HEK293 (cell line): ENCODE data around the gene MCHR1.
"Not testable (repeated sequence)": the region's sequence is repeated elsewhere in the genome, so short reads cannot be mapped to it uniquely, and the experiment has no call there.

ENCODE experiments used
- CTCF ChIA-PET: fragments of 350-600 bp; formaldehyde crosslinking; extraction: SDS; loops from one replicate; lab custom pipeline; 2021; ENCODE audit warnings: antibody characterized with exemption; lab: Yijun Ruan, JAX
- POLR2A ChIA-PET: fragments of 300-600 bp; formaldehyde crosslinking; extraction: SDS; loops from one replicate; lab custom pipeline; 2020; ENCODE audit warnings: antibody characterized with exemption, inconsistent platforms; lab: Yijun Ruan, JAX
- H3K27ac ChIP-seq: fragments of 200-500 bp; sonication (Bioruptor generic); 2 replicates; pipeline ENCODE4 v1.5.1; 2014; ENCODE audit warnings: low read depth, low read length, control low read depth, inconsistent platforms; ENCODE audit errors: extremely low read depth
- H3K36me3 ChIP-seq, 2 experiments: fragments of 200-500 bp in 1 of 2; sonication (Bioruptor generic) in 1 of 2; 1 replicate in 1 of 2; 2 replicates in 1 of 2; pipeline ENCODE4 v1.5.1; 2014 to 2017; ENCODE audit warnings: inconsistent platforms in 2 of 2, low read length in 2 of 2; ENCODE audit not compliant: control insufficient read depth in 2 of 2, insufficient read depth in 1 of 2
- H3K4me1 ChIP-seq: fragments of 200-500 bp; sonication (Bioruptor generic); 2 replicates; pipeline ENCODE4 v1.5.1; 2014; ENCODE audit warnings: mild to moderate bottlenecking, low read length, inconsistent platforms; ENCODE audit not compliant: control insufficient read depth, insufficient read depth
- H3K4me3 ChIP-seq: 2 replicates; pipeline ENCODE4 v1.5.1; 2011; ENCODE audit warnings: low read depth, mild to moderate bottlenecking, control low read depth, low read length, moderate library complexity
- H3K9me3 ChIP-seq: fragments of 200-500 bp; sonication (Bioruptor generic); 2 replicates; pipeline ENCODE4 v1.5.1; 2014; ENCODE audit warnings: low read depth, low read length, inconsistent platforms; ENCODE audit not compliant: control insufficient read depth, insufficient read depth
- FEZF1 ChIP-seq: fragments of 450-650 bp; formaldehyde crosslinking; IDR thresholded peaks from 2 replicates; pipeline ENCODE4 v1.5.1; 2016; ENCODE audit warnings: missing biosample characterization, missing genetic modification characterization
- GLIS1 ChIP-seq: fragments of 450-650 bp; formaldehyde crosslinking; IDR thresholded peaks from 2 replicates; pipeline ENCODE4 v1.5.1; 2016; ENCODE audit warnings: missing biosample characterization, missing genetic modification characterization
- MYNN ChIP-seq: fragments of 450-650 bp; formaldehyde crosslinking; IDR thresholded peaks from 2 replicates; pipeline ENCODE4 v1.5.1; 2016; ENCODE audit warnings: missing biosample characterization, missing genetic modification characterization, borderline replicate concordance
- OSR2 ChIP-seq: fragments of 450-650 bp; formaldehyde crosslinking; IDR thresholded peaks from 2 replicates; pipeline ENCODE4 v1.5.1; 2016; ENCODE audit warnings: missing biosample characterization, missing genetic modification characterization
- OVOL3 ChIP-seq: fragments of 450-650 bp; formaldehyde crosslinking; IDR thresholded peaks from 2 replicates; pipeline ENCODE4 v1.5.1; 2016; ENCODE audit warnings: missing biosample characterization, missing genetic modification characterization
- PRDM6 ChIP-seq: fragments of 450-650 bp; formaldehyde crosslinking; IDR thresholded peaks from 2 replicates; pipeline ENCODE4 v1.5.1; 2017; ENCODE audit warnings: missing biosample characterization, missing genetic modification characterization
- SALL2 ChIP-seq: fragments of 450-650 bp; formaldehyde crosslinking; IDR thresholded peaks from 2 replicates; pipeline ENCODE4 v1.5.0; 2017; ENCODE audit warnings: missing biosample characterization, mild to moderate bottlenecking, missing genetic modification characterization, borderline replicate concordance
- SP7 ChIP-seq: fragments of 450-650 bp; formaldehyde crosslinking; IDR thresholded peaks from 2 replicates; pipeline ENCODE4 v1.5.1; 2016; ENCODE audit warnings: missing biosample characterization, missing genetic modification characterization
- ZBTB48 ChIP-seq: fragments of 450-650 bp; formaldehyde crosslinking; IDR thresholded peaks from 2 replicates; pipeline ENCODE4 v1.5.1; 2016; ENCODE audit warnings: missing biosample characterization, missing genetic modification characterization
- ZFP37 ChIP-seq: fragments of 450-650 bp; formaldehyde crosslinking; IDR thresholded peaks from 2 replicates; pipeline ENCODE4 v1.5.1; 2016; ENCODE audit warnings: missing biosample characterization, missing genetic modification characterization
- ZNF133 ChIP-seq: fragments of 450-650 bp; formaldehyde crosslinking; IDR thresholded peaks from 2 replicates; pipeline ENCODE4 v1.5.1; 2016; ENCODE audit warnings: missing biosample characterization, missing genetic modification characterization
- ZNF473 ChIP-seq: fragments of 450-650 bp; formaldehyde crosslinking; IDR thresholded peaks from 2 replicates; pipeline ENCODE4 v1.5.1; 2017; ENCODE audit warnings: missing biosample characterization, missing genetic modification characterization
- ZNF48 ChIP-seq: fragments of 450-650 bp; formaldehyde crosslinking; IDR thresholded peaks from 2 replicates; pipeline ENCODE4 v1.5.1; 2016; ENCODE audit warnings: missing biosample characterization, missing genetic modification characterization
- ZNF501 ChIP-seq: fragments of 450-650 bp; formaldehyde crosslinking; IDR thresholded peaks from 2 replicates; pipeline ENCODE4 v1.5.1; 2016; ENCODE audit warnings: missing biosample characterization, missing genetic modification characterization
- ZNF510 ChIP-seq: fragments of 450-650 bp; formaldehyde crosslinking; IDR thresholded peaks from 2 replicates; pipeline ENCODE4 v1.5.1; 2018; ENCODE audit warnings: mild to moderate bottlenecking, missing genetic modification characterization, missing biosample characterization; ENCODE audit not compliant: insufficient replicate concordance
- ZNF529 ChIP-seq: fragments of 450-650 bp; formaldehyde crosslinking; IDR thresholded peaks from 2 replicates; pipeline ENCODE4 v1.5.1; 2017; ENCODE audit warnings: missing genetic modification characterization, missing biosample characterization; ENCODE audit not compliant: insufficient replicate concordance
- ZNF664 ChIP-seq: fragments of 450-650 bp; formaldehyde crosslinking; IDR thresholded peaks from 2 replicates; pipeline ENCODE4 v1.5.1; 2016; ENCODE audit warnings: missing biosample characterization, missing genetic modification characterization
- TF ChIP-seq, protein P1 (sequence below): fragments of 450-650 bp; formaldehyde crosslinking; IDR thresholded peaks from 2 replicates; pipeline ENCODE4 v1.5.1; 2016; ENCODE audit warnings: missing biosample characterization, missing genetic modification characterization
- TF ChIP-seq, protein P2 (sequence below): fragments of 450-650 bp; formaldehyde crosslinking; IDR thresholded peaks from 2 replicates; pipeline ENCODE4 v1.5.1; 2016; ENCODE audit warnings: missing biosample characterization, missing genetic modification characterization

MCHR1 gene

GRCh38 chr22:40714499-40715337 lies 35.4 kb downstream of the MCHR1 start (continued):
- TF ChIP-seq ZNF133 (tag by site-specific recombination) = no peak
- no peak for TF ChIP-seq ZNF510 (tag by site-specific recombination)
- no peak for TF ChIP-seq ZNF529 (tag by site-specific recombination)
- no peak for TF ChIP-seq ZNF501 (tag by site-specific recombination)
- 0 out of 2 replicates have a peak, but pooled peaks have one; percentile 15 for TF ChIP-seq FEZF1 (tag by site-specific recombination)
- TF ChIP-seq ZBTB48 (tag by site-specific recombination) = no peak
- no peak for TF ChIP-seq ZNF48 (tag by site-specific recombination)
- TF ChIP-seq, protein P1, sequence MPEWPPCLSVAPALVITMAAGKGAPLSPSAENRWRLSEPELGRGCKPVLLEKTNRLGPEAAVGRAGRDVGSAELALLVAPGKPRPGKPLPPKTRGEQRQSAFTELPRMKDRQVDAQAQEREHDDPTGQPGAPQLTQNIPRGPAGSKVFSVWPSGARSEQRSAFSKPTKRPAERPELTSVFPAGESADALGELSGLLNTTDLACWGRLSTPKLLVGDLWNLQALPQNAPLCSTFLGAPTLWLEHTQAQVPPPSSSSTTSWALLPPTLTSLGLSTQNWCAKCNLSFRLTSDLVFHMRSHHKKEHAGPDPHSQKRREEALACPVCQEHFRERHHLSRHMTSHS (tag by site-specific recombination) = no peak
- TF ChIP-seq ZNF473 (tag by site-specific recombination) = no peak
- TF ChIP-seq, all 188 proteins: peak for 27

GRCh38 chr22:40716116-40716515 lies 36.8 kb downstream of the MCHR1 start:
- Histone ChIP-seq H3K9me3 (no peaks in the 10 kb centered on the region), H3K4me1 (peaks cover 41% of the 10 kb centered on the region), H3K36me3 (no peaks in the 10 kb centered on the region), H3K4me3 (no peak overlapping the region), H3K27ac (peak overlapping the region; percentile 22)
- TF ChIP-seq MYNN (tag by site-specific recombination) (no peak), FEZF1 (tag by site-specific recombination) (peak; percentile 93), SALL2 (tag by site-specific recombination) (no peak), GLIS1 (tag by site-specific recombination) (peak; percentile 40; the same call in 1 of the 2 replicates), ZNF664 (tag by site-specific recombination) (0 out of 2 replicates have a peak, but pooled peaks have one; percentile 37), PRDM6 (tag by site-specific recombination) (peak; percentile 59), ZFP37 (tag by site-specific recombination) (no peak), OSR2 (peak; percentile 35; the same call in 1 of the 2 replicates), SP7 (tag by site-specific recombination) (peak; percentile 84), OVOL3 (tag by site-specific recombination) (no peak)
- POLR2A ChIA-PET = no interaction called here
- CTCF ChIA-PET = interaction anchor here (1.5 kb wide), 1 partner anchor 33 kb away, joined by 11 read pairs; no protein-coding TSS in a partner anchor

- H3K36me3 ChIP-seq, H3K27ac ChIP-seq, H3K4me3 ChIP-seq, H3K9me3 ChIP-seq: not testable (repeated sequence)
- TF ChIP-seq, protein P2, sequence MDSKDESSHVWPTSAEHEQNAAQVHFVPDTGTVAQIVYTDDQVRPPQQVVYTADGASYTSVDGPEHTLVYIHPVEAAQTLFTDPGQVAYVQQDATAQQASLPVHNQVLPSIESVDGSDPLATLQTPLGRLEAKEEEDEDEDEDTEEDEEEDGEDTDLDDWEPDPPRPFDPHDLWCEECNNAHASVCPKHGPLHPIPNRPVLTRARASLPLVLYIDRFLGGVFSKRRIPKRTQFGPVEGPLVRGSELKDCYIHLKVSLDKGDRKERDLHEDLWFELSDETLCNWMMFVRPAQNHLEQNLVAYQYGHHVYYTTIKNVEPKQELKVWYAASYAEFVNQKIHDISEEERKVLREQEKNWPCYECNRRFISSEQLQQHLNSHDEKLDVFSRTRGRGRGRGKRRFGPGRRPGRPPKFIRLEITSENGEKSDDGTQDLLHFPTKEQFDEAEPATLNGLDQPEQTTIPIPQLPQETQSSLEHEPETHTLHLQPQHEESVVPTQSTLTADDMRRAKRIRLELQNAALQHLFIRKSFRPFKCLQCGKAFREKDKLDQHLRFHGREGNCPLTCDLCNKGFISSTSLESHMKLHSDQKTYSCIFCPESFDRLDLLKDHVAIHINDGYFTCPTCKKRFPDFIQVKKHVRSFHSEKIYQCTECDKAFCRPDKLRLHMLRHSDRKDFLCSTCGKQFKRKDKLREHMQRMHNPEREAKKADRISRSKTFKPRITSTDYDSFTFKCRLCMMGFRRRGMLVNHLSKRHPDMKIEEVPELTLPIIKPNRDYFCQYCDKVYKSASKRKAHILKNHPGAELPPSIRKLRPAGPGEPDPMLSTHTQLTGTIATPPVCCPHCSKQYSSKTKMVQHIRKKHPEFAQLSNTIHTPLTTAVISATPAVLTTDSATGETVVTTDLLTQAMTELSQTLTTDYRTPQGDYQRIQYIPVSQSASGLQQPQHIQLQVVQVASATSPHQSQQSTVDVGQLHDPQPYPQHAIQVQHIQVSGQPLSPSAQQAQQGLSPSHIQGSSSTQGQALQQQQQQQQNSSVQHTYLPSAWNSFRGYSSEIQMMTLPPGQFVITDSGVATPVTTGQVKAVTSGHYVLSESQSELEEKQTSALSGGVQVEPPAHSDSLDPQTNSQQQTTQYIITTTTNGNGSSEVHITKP (tag by site-specific recombination) = peak; percentile 86
- CTCF ChIA-PET = interaction anchor here (0.6 to 3.2 kb wide), 6 partner anchors 15 to 368 kb away, joined by 3 to 15 read pairs (median 6); no protein-coding TSS in a partner anchor
- POLR2A ChIA-PET = interaction anchor here (0.6 kb wide), 1 partner anchor 9 kb away, joined by 4 read pairs; no protein-coding TSS in a partner anchor
- H3K4me1 ChIP-seq = peaks cover 35% of the 10 kb centered on the region
Measured at GRCh38 chr22:40717657-40718056, 38.4 kb downstream of the MCHR1 start.
